ENCODE results near the gene OR52N4.
"Not testable (repeated sequence)": the region's sequence is repeated elsewhere in the genome, so short reads cannot be mapped to it uniquely, and the experiment has no call there.

Gene OR52N4

DNA sequence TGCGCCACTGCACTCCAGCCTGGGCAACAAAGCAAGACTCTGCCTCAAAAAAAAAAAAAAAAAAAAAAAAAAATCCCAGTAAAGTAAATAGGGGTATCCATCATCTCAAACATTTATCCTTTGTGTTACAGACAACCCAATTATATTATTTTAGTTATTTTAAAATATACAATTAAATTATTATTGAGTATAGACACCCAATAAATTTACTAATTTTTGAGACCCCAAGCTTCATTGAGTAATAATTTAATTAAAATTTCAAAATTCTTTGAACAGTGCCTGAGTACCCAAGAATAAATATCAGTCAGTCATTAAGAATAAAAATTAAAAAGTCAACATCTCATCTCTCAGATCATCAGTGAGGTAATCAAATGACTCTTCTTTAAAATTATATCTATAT is at the start of gene OR52N4:
TSS of gene OR52N4 (plus strand) at position 301 of the 400 bp plus-strand sequence. CDS start 498 bp downstream, outside the sequence.
- no peak for DNase-seq

DNA sequence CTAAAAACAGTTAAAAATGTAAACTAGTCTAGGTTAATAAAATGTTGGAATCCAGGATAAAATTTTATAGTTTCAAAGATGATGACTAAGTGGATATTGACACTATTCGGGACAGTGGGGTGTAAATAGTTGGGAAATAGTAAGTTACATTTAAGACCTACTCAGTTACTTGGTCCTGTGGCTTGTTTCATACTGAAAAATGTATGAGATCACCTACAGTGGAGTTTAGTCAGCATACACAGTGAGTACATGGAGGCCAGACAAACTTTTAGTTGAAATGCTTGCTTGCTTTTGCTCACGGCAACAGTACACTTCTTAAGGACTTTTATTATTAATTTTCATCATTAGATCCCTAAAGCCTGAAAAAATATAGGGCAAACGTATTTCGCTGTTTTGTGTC is 48.4 kb upstream of the OR52N4 start:
- no peak for DNase-seq

DNA sequence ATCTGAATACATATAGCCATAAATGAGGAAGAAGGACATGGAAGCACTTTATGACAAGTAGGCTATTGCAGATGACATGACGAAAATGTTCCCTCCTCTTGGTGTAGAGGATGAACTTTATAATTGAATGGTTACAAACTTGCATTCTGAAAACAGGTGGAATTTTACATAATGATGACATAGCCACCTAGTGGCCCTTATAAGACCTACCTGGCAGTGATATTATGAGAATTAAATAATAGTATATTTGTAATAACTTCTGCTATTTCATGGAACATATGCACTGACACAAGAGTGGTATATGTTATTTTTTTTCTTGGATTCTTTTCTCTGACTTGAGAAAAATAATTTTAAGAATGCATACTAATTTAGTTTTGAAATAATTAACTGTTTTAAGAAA is 41.5 kb upstream of the OR52N4 start:
- peak in 1 of 2 donors; percentile 16 for DNase-seq

DNA sequence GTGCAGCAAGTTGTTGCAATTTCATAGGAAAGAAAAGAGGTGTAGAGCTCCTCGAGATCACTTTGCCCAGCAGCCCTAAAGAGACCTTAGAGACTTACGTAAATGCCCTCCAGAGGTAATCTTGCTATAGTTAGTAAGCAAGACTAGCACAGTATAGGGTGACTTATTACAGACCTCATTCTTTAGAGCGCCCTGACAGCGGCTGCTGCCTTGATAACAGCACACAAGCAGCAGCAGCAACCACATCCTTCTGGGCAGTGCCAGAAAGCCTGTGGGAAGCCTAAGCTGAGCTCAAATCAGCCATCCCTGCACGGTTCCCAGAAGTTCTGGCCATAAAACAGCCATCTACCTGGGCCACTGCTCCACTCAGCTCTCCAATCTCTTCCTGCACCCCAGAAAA is 40.3 kb upstream of the OR52N4 start:
- DNase-seq = no peak

DNA sequence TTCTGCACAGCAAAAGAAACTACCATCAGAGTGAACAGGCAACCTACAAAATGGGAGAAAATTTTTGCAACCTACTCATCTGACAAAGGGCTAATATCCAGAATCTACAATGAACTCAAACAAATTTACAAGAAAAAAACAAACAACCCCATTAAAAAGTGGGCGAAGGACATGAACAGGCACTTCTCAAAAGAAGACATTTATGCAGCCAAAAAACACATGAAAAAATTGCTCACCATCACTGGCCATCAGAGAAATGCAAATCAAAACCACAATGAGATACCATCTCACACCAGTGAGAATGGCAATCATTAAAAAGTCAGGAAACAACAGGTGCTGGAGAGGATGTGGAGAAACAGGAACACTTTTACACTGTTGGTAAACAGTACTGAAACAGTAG is 37.5 kb upstream of the OR52N4 start:
- not testable (repeated sequence) for DNase-seq

DNA sequence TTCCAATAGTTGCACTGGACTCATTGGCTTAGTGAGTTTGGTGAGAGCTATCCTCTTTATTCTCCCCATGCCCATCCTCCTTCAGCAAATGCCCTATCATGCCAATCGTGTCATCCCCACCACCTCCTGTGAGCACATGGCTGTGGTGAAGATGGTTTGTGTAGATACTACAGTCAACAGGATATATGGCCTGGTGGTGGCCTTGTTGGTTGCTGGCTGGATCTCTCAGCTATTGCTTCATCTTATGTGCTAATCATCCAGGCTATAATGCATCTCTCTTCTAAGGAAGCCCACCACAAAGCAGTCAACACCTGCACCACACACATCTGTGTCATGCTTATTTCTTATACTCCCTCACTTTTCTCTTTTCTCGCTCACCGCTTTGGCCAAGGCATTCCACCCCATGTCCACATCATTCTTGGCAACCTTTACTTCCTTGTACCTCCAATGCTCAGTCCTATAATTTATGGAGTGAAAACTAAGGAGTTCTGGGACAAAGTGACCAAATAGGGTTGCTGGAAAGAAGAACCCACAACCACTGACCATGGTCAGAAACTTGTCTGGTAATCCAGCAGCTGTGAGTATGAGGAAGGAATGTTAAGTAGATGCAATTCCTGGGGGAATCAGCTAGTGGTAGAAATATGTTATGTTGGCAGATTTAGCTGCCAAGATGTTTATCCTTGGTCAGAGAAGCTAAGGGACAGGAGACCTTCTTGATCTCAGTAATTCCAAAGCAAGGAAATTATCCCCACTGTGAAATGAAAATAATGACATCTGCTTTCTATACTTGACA is 34.1 kb upstream of the OR52N4 start:
- no peak for DNase-seq

DNA sequence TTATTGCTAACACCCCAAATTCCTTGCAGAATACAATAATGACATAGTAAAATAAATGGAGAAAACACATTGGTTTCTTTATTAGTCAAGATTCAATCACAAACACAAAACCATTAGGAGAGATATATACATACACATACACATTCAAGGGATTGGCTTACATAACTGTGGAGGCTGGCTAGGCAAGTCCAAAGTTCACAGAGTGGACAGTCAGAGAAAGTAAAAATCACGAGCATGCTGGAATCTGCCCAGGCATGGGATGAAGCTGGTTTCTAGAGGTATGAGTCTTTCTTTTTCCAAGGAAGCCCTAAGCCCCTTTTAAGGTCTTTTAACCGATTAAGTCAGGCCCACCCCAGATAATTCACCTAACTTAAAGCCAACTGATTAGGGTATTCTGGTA is 31.4 kb upstream of the OR52N4 start:
- no peak for DNase-seq

DNA sequence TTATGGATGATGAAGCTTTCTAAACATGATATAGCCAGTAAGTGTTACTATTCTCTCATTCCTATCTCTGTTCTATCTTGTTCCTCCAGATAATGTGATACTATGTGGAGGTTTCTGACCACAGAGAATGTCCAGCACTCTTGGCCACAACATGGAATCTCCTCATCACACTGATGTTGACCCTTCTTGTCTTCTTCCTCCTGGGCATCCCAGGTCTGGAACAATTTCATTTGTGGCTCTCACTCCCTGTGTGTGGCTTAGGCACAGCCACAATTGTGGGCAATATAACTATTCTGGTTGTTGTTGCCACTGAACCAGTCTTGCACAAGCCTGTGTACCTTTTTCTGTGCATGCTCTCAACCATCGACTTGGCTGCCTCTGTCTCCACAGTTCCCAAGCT is 27.7 kb upstream of the OR52N4 start:
- no peak for DNase-seq

DNA sequence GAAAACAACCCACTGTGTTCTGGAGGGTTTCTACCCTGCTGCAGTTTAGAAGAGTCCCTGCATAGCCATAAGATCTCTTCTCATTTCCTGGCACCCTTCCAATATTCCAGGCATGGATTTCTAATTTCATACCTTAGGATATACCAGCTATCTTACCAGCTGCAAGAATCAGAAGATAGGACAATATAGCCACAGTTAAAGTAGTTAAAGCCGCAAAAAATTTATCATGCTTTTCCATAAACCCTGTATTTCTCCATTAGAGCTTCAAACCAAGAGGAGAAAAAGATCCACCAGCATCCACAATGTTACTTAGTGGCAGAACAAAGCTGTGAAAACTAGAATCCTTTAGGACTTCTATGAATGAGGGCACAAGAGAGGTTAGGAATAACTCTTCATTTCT is 26.4 kb upstream of the OR52N4 start:
- DNase-seq = no peak

DNA sequence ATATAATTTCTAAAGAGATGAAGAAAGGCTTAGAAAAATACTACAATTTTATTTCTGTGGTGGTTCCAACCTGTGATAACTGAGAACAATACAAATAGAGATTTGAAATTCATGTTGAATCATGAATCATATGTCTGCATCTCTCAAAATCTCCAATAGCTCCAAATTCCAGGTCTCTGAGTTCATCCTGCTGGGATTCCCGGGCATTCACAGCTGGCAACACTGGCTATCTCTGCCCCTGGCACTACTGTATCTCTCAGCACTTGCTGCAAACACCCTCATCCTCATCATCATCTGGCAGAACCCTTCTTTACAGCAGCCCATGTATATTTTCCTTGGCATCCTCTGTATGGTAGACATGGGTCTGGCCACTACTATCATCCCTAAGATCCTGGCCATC is 17.6 kb upstream of the OR52N4 start, which contains the start of gene OR56B1:
TSS of gene OR56B1 (plus strand) at position 53 of the 400 bp plus-strand sequence. CDS start at position 122, 69 bp downstream.
- DNase-seq = no peak

DNA sequence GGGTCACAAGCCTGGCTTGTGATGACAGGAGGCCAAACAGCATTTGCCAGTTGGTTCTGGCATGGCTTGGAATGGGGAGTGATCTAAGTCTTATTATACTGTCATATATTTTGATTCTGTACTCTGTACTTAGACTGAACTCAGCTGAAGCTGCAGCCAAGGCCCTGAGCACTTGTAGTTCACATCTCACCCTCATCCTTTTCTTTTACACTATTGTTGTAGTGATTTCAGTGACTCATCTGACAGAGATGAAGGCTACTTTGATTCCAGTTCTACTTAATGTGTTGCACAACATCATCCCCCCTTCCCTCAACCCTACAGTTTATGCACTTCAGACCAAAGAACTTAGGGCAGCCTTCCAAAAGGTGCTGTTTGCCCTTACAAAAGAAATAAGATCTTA is 17.0 kb upstream of the OR52N4 start:
- DNase-seq = no peak

DNA sequence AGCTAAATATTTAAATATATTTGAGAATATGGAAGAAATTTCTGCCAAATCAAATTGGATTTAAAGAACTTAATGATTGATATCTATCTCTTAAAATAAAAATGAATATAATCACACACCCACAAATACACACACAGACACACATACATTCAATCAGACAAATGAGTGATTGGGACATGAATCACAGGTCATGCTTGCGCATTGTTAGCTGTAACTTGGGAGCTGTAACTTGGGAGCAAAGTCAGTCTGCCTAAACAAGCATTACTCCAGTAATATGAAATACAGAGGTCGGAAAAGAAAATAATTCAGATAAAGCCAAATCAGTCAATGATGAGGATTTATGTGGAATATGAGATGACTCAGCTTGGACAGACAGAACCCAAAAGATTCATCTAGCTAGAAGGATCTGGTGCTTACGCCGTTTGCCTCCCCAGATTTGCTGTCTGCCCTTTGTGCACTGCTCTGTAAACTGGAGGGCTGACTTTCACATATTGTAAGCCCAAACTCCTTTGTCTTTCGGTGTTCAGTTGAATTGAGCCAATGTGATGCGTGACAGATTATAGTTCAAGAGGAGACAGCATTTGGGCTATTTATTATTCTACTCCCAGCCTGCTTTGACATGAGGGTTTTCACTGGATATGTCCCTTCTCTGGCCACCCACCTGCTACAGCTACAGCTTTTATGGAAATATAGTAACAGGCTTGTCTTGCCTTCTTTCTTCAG is 16.2 kb upstream of the OR52N4 start:
- no peak for DNase-seq

DNA sequence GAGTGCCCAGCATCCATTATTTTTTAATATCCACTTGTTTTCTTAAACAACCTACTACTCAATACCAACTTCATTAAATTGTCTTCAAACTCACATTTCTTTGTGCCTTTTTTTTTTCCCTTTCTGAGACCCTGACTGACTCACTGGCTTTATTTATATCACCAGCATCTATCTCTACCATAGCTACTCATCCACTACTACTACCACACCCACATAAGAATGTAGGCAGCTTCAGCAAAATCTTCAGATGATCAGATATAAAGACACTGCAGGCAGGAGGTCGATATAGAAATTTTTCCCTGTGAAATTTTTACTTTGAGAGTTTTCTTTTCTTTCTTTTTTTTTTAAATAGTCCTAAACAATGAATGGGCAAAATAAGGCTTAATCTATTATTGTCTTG is 15.6 kb upstream of the OR52N4 start:
- DNase-seq = no peak

DNA sequence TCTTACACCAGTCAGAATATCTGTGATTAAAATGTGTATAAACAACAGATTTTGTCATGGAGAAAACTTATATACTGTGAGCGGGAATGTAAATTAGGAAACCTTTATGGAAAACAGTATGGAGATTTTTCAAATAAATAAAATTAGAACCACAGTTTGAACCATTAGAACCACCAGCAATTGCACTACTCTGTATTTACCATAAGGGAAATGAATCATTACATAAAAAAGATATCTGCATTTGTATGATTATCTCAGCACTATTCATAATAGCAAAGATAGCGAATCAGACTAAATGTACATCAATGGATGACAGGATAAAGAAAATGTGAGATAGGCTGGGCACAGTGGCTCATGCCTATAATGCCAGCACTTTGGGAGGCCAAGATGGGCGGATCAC is 7.4 kb upstream of the OR52N4 start:
- no peak for DNase-seq

DNA sequence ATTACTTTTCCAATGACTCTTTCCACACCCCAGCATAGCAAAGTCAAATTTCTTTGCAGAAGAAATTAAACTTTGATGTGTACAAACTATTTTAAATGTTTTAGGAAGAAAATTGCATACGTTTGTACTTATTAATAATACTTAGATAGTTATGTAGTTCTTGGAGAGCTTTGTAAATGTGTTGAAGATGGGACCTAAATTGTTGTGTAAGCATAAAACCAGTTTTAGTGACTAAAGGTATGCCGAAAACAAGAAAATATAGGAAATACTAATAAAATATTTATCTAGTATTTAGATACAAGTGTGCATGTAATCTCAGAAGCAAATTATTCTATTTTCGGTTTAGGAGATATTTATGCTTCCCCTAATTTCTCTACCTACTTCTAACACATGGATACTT is 4.2 kb upstream of the OR52N4 start:
- no peak for DNase-seq

DNA sequence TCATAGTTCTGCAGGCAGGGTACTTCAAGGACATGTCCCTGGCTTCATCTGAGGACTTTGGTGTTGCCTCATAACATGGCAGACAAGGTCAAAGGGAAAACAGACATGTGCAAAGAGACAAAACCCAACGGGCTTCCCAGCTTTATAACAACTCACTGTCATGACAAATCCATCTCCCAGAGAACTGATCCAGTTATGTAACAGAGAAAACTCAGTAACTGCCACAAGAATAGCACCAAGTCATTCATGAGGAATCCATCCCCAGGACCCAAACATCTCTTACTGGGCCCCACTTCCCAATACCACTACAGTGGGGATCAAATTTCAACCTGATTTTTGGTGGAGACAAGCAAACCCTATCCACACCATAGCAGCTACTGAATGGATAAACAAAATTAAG is 13.0 kb downstream of the OR52N4 start:
- no peak for DNase-seq

DNA sequence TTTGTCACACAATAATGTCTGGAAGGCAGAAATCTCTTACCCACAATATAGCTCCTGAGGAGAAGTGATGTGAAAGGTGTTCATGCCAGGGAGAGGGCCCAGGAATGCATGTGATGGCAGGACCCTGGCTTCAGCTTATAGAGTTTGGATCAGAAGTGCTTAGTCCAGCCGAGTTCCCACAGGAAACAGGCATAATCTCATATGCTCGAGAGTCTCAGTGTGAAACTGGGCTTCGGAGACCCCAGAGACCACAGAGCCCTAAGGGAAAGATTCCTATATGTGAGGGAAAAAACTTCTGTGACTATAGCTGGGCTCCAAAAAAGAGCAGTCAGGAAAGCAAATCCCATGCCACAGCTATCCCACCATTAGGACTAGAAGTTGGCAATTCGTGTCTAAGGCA is 29.2 kb downstream of the OR52N4 start, which contains the start of gene OR52N5:
TSS of gene OR52N5 (minus strand) at position 101 of the 400 bp plus-strand sequence. CDS start 4,721 bp downstream, outside the sequence.
- no peak for DNase-seq

DNA sequence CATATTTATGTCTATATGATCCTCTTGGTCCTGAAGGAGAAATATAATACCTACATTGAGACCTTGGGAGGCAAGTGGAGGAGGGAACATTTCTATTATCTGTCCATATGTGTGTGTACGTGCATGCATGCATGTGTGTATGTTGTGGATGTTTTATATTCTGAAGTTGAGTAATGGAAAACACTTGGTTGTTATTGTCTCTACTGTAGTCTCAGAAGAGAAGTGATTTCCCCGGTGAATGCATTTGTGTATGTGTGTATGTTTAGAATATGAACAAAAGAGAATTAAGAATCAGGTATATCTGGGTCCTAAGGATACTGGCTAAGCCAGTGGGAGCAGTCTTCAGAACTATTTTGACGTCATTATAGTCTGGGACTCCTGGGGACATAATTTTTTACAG is 37.1 kb downstream of the OR52N4 start, which contains the start of gene OR52N1:
TSS of gene OR52N1 (minus strand) at position 101 of the 400 bp plus-strand sequence. CDS start 2,449 bp downstream, outside the sequence.
- no peak for DNase-seq

DNA sequence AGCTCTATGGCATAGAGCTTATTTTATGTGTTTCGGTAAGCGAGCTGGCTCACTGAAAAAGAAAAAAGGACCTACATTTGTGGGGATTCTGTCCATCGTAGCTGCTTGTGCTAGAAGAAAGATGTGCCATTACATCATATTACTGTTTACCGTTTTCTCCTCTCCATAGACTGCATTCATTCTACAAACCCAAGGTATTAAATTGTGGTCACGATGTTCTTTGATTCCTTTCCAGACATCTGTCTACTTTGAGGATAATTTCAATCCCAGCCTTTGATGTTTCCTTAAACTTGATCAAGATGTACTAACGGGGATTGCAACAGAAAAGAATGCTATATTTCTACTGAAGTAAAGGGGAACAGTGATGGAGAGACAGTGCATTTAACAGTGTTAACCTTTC is 42.5 kb downstream of the OR52N4 start:
- DNase-seq = no peak

DNA sequence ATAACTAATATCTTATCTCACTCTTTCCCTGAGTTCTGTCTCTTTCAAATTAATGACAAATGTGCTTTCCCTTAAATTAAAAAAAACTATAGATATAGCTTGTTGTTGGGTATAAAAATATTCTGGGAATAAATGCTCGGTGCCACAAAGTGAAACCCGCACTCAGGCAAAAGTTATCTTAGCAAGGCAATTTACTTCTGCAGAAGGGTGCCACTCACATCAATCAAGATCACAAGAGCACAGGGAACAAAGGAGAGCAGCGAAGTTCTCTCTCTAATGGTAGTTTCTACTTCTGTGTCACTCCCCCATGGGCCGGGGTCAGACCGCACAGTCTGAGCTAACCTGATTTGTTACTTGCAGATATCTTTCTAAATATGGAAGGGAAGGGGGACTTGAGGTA is 49.9 kb downstream of the OR52N4 start:
- no peak for DNase-seq
